ENCODE measurements around the gene DGAT2.

- TF ChIP-seq POLR2A (IDR thresholded peaks at IDR 0.05): no peak
- TF ChIP-seq CTCF (IDR thresholded peaks at IDR 0.05 in 4 of 5, conservative IDR thresholded peaks at IDR 0.05 in 1 of 5): no peak
Observed at GRCh38 chr11:75786101-75786736, 17.6 kb downstream of the DGAT2 start.

Data from gastrocnemius medialis (tissue), 4 donors.